ENCODE results near the gene ACSL4.
"Not testable (repeated sequence)": the region's sequence is repeated elsewhere in the genome, so short reads cannot be mapped to it uniquely, and the experiment has no call there.

ACSL4 gene

GRCh38 chrX:109724971-109725370, 8.1 kb downstream of the ACSL4 start:
- not testable (repeated sequence) for DNase-seq

- no peak for DNase-seq
These were observed 12.1 kb downstream of the ACSL4 start for GRCh38 chrX:109720947-109721346.

GRCh38 chrX:109719264-109719663, 13.8 kb downstream of the ACSL4 start:
- DNase-seq = no peak

- no peak for DNase-seq
These were observed 16.5 kb downstream of the ACSL4 start for GRCh38 chrX:109716431-109717028.

- DNase-seq = peak; percentile 4
These were observed 18.6 kb downstream of the ACSL4 start for GRCh38 chrX:109714340-109714958.

GRCh38 chrX:109710181-109710580, 22.9 kb downstream of the ACSL4 start:
- DNase-seq = no peak

- DNase-seq = no peak
These were observed 23.9 kb downstream of the ACSL4 start for GRCh38 chrX:109709129-109709631.

GRCh38 chrX:109707720-109708119, 25.3 kb downstream of the ACSL4 start:
- no peak for DNase-seq

GRCh38 chrX:109707319-109707718, 25.7 kb downstream of the ACSL4 start:
- no peak for DNase-seq

GRCh38 chrX:109704563-109704962, 28.5 kb downstream of the ACSL4 start:
- DNase-seq = no peak

- DNase-seq = no peak
These were observed 35.2 kb downstream of the ACSL4 start for GRCh38 chrX:109697855-109698254.

GRCh38 chrX:109696146-109696740, 36.8 kb downstream of the ACSL4 start:
- no peak for DNase-seq

- no peak for DNase-seq
These were observed 37.4 kb downstream of the ACSL4 start for GRCh38 chrX:109695637-109696036.

- DNase-seq = no peak
These were observed 41.3 kb downstream of the ACSL4 start for GRCh38 chrX:109691752-109692151.

GRCh38 chrX:109691277-109691676, 41.8 kb downstream of the ACSL4 start:
- DNase-seq = no peak

GRCh38 chrX:109687903-109688302, 45.2 kb downstream of the ACSL4 start:
- no peak for DNase-seq

- DNase-seq = no peak
These were observed 47.4 kb downstream of the ACSL4 start for GRCh38 chrX:109685656-109686078.

- DNase-seq = no peak
These were observed 48.9 kb downstream of the ACSL4 start for GRCh38 chrX:109684136-109684535.

GRCh38 chrX:109681475-109682081, 51.5 kb downstream of the ACSL4 start:
- no peak for DNase-seq

- no peak for DNase-seq
These were observed 53.2 kb downstream of the ACSL4 start for GRCh38 chrX:109679820-109680219.

GRCh38 chrX:109672239-109672638, 60.8 kb downstream of the ACSL4 start:
- DNase-seq = no peak

- DNase-seq = not testable (repeated sequence)
These were observed 61.9 kb downstream of the ACSL4 start for GRCh38 chrX:109671170-109671569.

GRCh38 chrX:109667986-109668385, 65.1 kb downstream of the ACSL4 start:
- no peak for DNase-seq
